OCI-LY3 (cell line): ENCODE data around the gene PACS2.

Experiments
- H2AFZ ChIP-seq: fragments of 200-600, 300-600 bp; shearing (Covaris generic); 2 replicates; pipeline ENCODE4 v1.6.0; 2014; ENCODE audit warnings: antibody characterized with exemption, low read depth, low read length
- H3K27ac ChIP-seq: fragments of 200-600, 300-600 bp; sonication (generic); 2 replicates; pipeline ENCODE4 v1.5.1; 2014; ENCODE audit warnings: mild to moderate bottlenecking, low read length, moderate library complexity, mixed read lengths
- H3K27me3 ChIP-seq: fragments of 200-600, 300-600 bp; sonication (generic); 2 replicates; pipeline ENCODE4 v1.6.1; 2014; ENCODE audit warnings: low read depth, low read length, mixed read lengths
- H3K36me3 ChIP-seq: fragments of 200-600, 300-600 bp; sonication (generic); replicated peaks from 2 replicates; pipeline ENCODE3; 2014; ENCODE audit warnings: low read depth, low read length, mixed read lengths
- H3K4me1 ChIP-seq: fragments of 300-600, 200-600 bp; sonication (generic); 2 replicates; pipeline ENCODE4 v1.6.1; 2014; ENCODE audit warnings: low read length, mixed read lengths
- H3K4me2 ChIP-seq: fragments of 200-600, 300-600 bp; sonication (generic); 2 replicates; pipeline ENCODE4 v1.6.1; 2014; ENCODE audit warnings: low read length, mixed read lengths
- H3K4me3 ChIP-seq: fragments of 300-600, 200-600 bp; sonication (generic); 2 replicates; pipeline ENCODE4 v1.5.1; 2014; ENCODE audit warnings: antibody characterized with exemption, mild to moderate bottlenecking, low read length, moderate library complexity
- H3K79me2 ChIP-seq: fragments of 300-600, 200-600 bp; shearing (Covaris generic); 2 replicates; pipeline ENCODE4 v1.6.1; 2014; ENCODE audit warnings: mild to moderate bottlenecking, low read length, mixed read lengths
- H3K9ac ChIP-seq: fragments of 300-600, 200-600 bp; shearing (Covaris generic); 2 replicates; pipeline ENCODE4 v1.6.0; 2014; ENCODE audit warnings: mild to moderate bottlenecking, low read length, moderate library complexity
- H3K9me3 ChIP-seq: fragments of 200-600, 300-600 bp; shearing (Covaris generic); 2 replicates; pipeline ENCODE4 v1.6.1; 2014; ENCODE audit warnings: low read length, mixed read lengths; ENCODE audit not compliant: insufficient read depth
- H4K20me1 ChIP-seq: fragments of 200-600, 300-600 bp; sonication (generic); 2 replicates; pipeline ENCODE4 v1.6.1; 2016; ENCODE audit warnings: low read length, mixed read lengths; ENCODE audit not compliant: insufficient read depth
- CTCF ChIP-seq: fragments of 200-600, 300-600 bp; sonication (generic); IDR thresholded peaks from 2 replicates; pipeline ENCODE4 v1.5.1; 2014; ENCODE audit warnings: antibody characterized with exemption, low read length, low read depth
- EZH2phosphoT487 ChIP-seq: fragments of 200-600 bp; shearing (Covaris generic); IDR thresholded peaks from 2 replicates; pipeline ENCODE4 v1.6.1; 2018; ENCODE audit warnings: antibody characterized with exemption, mixed run types, low read depth

Gene PACS2

GRCh38 chr14:105382343-105383082 is 68.0 kb downstream of the PACS2 start:
- Histone ChIP-seq H2AFZ (no peak overlapping the region), H3K4me3 (no peak overlapping the region), H3K36me3 (no peaks in the 10 kb centered on the region), H3K4me1 (no peaks in the 10 kb centered on the region), H3K27ac (no peak overlapping the region), H4K20me1 (no peaks in the 10 kb centered on the region), H3K27me3 (no peaks in the 10 kb centered on the region), H3K9me3 (no peaks in the 10 kb centered on the region), H3K4me2 (no peak overlapping the region), H3K9ac (no peak overlapping the region), H3K79me2 (no peaks in the 10 kb centered on the region)
- no peak for TF ChIP-seq CTCF
- no peak for TF ChIP-seq EZH2phosphoT487

- Histone ChIP-seq H3K79me2 (no peaks in the 10 kb centered on the region), H3K27ac (no peak overlapping the region), H3K4me2 (no peak overlapping the region), H2AFZ (no peak overlapping the region), H3K9ac (no peak overlapping the region), H3K9me3 (no peaks in the 10 kb centered on the region), H3K36me3 (no peaks in the 10 kb centered on the region), H3K27me3 (no peaks in the 10 kb centered on the region), H4K20me1 (no peaks in the 10 kb centered on the region), H3K4me3 (no peak overlapping the region), H3K4me1 (no peaks in the 10 kb centered on the region)
- TF ChIP-seq CTCF: no peak
- no peak for TF ChIP-seq EZH2phosphoT487
These were observed 68.7 kb downstream of the PACS2 start for GRCh38 chr14:105383083-105383730.

GRCh38 chr14:105384041-105384557 is 69.6 kb downstream of the PACS2 start:
- no peak overlapping the region for H3K4me2 ChIP-seq
- H3K9me3 ChIP-seq: no peaks in the 10 kb centered on the region
- H2AFZ ChIP-seq: no peak overlapping the region
- H3K9ac ChIP-seq: no peak overlapping the region
- H3K27ac ChIP-seq: no peak overlapping the region
- no peaks in the 10 kb centered on the region for H3K4me1 ChIP-seq
- no peaks in the 10 kb centered on the region for H4K20me1 ChIP-seq
- no peak for TF ChIP-seq EZH2phosphoT487
- TF ChIP-seq CTCF: no peak
- H3K36me3 ChIP-seq: no peaks in the 10 kb centered on the region
- H3K79me2 ChIP-seq: no peaks in the 10 kb centered on the region
- no peaks in the 10 kb centered on the region for H3K27me3 ChIP-seq
- H3K4me3 ChIP-seq: no peak overlapping the region

- TF ChIP-seq EZH2phosphoT487 (no peak), CTCF (no peak)
- no peaks in the 10 kb centered on the region; the same call in 1 of the 2 replicates for H3K4me1 ChIP-seq
- no peak overlapping the region for H3K4me3 ChIP-seq
- no peaks in the 10 kb centered on the region for H3K9me3 ChIP-seq
- H2AFZ ChIP-seq: no peak overlapping the region
- no peaks in the 10 kb centered on the region for H4K20me1 ChIP-seq
- no peak overlapping the region for H3K9ac ChIP-seq
- no peaks in the 10 kb centered on the region for H3K27me3 ChIP-seq
- no peaks in the 10 kb centered on the region for H3K36me3 ChIP-seq
- no peaks in the 10 kb centered on the region for H3K79me2 ChIP-seq
- H3K4me2 ChIP-seq: no peak overlapping the region
- H3K27ac ChIP-seq: no peak overlapping the region
These were observed 70.2 kb downstream of the PACS2 start for GRCh38 chr14:105384605-105385321.
